Prostate gland (tissue), 2 donors: ENCODE measurements around the gene PHIP.

Source experiments
- POLR2A ChIP-seq: fragments of 450-650 bp; IDR thresholded peaks from one replicate; pipeline ENCODE4 v1.6.1; 2016; ENCODE audit warnings: antibody characterized with exemption, mild to moderate bottlenecking
- POLR2AphosphoS5 ChIP-seq: sonication (generic); formaldehyde crosslinking; IDR thresholded peaks from one replicate; pipeline ENCODE4 v1.6.1; 2017; ENCODE audit warnings: antibody characterized with exemption
- TF ChIP-seq, protein P1 (sequence below), 4 experiments: fragments of 200-600 bp in 2 of 4; fragments of 450-650 bp in 2 of 4; sonication (generic) in 2 of 4; IDR thresholded peaks; 1 replicate in 3 of 4; 2 replicates in 1 of 4; pipeline ENCODE4 v1.5.1; 2016 to 2019; ENCODE audit warnings: antibody characterized with exemption in 4 of 4, mild to moderate bottlenecking in 2 of 4, moderate library complexity in 2 of 4

GRCh38 chr6:78995946-78996345 lies 82.1 kb downstream of the PHIP start:
- TF ChIP-seq, protein P1, sequence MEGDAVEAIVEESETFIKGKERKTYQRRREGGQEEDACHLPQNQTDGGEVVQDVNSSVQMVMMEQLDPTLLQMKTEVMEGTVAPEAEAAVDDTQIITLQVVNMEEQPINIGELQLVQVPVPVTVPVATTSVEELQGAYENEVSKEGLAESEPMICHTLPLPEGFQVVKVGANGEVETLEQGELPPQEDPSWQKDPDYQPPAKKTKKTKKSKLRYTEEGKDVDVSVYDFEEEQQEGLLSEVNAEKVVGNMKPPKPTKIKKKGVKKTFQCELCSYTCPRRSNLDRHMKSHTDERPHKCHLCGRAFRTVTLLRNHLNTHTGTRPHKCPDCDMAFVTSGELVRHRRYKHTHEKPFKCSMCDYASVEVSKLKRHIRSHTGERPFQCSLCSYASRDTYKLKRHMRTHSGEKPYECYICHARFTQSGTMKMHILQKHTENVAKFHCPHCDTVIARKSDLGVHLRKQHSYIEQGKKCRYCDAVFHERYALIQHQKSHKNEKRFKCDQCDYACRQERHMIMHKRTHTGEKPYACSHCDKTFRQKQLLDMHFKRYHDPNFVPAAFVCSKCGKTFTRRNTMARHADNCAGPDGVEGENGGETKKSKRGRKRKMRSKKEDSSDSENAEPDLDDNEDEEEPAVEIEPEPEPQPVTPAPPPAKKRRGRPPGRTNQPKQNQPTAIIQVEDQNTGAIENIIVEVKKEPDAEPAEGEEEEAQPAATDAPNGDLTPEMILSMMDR (IDR thresholded peaks at IDR 0.05): no peak
- TF ChIP-seq POLR2AphosphoS5 (no peak), POLR2A (no peak)
